Right lobe of liver (tissue), 6 donors: ENCODE data around the gene NHSL2. TPM values are rescaled to one million over a fixed set of nuclear protein-coding genes. Genes with fewer than 3 reads are reported as not detected.

ENCODE experiments used
- ATAC-seq, 4 donors: fragments of 200-7000 bp; cut with Tn5 transposase; one replicate each; pipeline ENCODE4 v1.9.1; 2020; ENCODE audit warnings: mild to moderate bottlenecking in 4 of 4, moderate library complexity in 4 of 4
- DNase-seq, 3 donors: peaks; one replicate each; pipeline ENCODE4 v3.0.0-alpha.2; 2020
- H3K27ac ChIP-seq, 3 donors: fragments of 200-600 bp; one replicate each; pipeline ENCODE4 v1.8.0; 2022
- H3K27me3 ChIP-seq, 2 donors: fragments of 200-600 bp; one replicate each; pipeline ENCODE4 v1.8.0; 2022
- H3K36me3 ChIP-seq, 4 donors: fragments of 200-600 bp; sonication (generic) in 1 of 4; one replicate each; pipeline versions ENCODE4 v1.5.1 to v1.8.0; 2017 to 2022; ENCODE audit warnings: control low read depth in 1 of 4
- H3K4me1 ChIP-seq, 4 donors: fragments of 200-600 bp; sonication (generic) in 1 of 4; one replicate each; pipeline versions ENCODE4 v1.5.1 to v1.8.0; 2017 to 2022; ENCODE audit warnings: control low read depth in 1 of 4
- H3K4me3 ChIP-seq, 3 donors: fragments of 200-600 bp; one replicate each; pipeline ENCODE4 v1.8.0; 2022
- H3K9me3 ChIP-seq, 4 donors: fragments of 200-600 bp; sonication (generic) in 1 of 4; one replicate each; pipeline versions ENCODE4 v1.5.1 to v1.8.0; 2017 to 2022; ENCODE audit warnings: control low read depth in 1 of 4
- CTCF ChIP-seq, 4 donors: fragments of 200-600 bp in 3 of 4; fragments of 450-650 bp in 1 of 4; IDR thresholded peaks; one replicate each; pipeline versions ENCODE4 v1.5.1 to v1.8.0; 2016 to 2022; ENCODE audit warnings: antibody characterized with exemption in 4 of 4, mild to moderate bottlenecking in 2 of 4
- POLR2A ChIP-seq: fragments of 450-650 bp; IDR thresholded peaks from one replicate; pipeline ENCODE4 v1.6.1; 2017; ENCODE audit warnings: antibody characterized with exemption, mild to moderate bottlenecking
- WGBS: methylation state at CpG from one replicate; pipeline ENCODE4 v1.1.6; 2018; ENCODE audit warnings: low coverage, low lambda C conversion rate; ENCODE audit not compliant: insufficient coverage; ENCODE audit errors: missing lambda C conversion rate; 5-methylcytosine and 5-hydroxymethylcytosine counted together
- intact Hi-C, 2 donors: fragments of 100-400 bp; cut with DNase I; formaldehyde crosslinking; loops; one replicate each; pipeline versions ENCODE4 v1.11.2 to v1.14.1; 2022
- total RNA-seq, 6 experiments: library from RNA; depleted of rRNA in 2 of 6; stranded (reverse); fragments of >200 nt in 2 of 6; fragmentation: NEBNext Ultra II Directional in 3 of 6; extraction: Animal tissue kit (Norgen Biotek cat#: 25700) in 3 of 6; gene quantifications; one replicate each; pipeline versions ENCODE4 v1.1.0 to v1.2.4, GENCODE V29; 2016 to 2023
- donor health status: DM: no; HTN: yes; CAD: no.
- donor health status: DM: no; HTN: no; CAD: no.
- donor health status: DM: no; HTN: no; CAD: no.
- donor health status: DM: no; HTN: yes; CAD: no.
- donor health status: DM: no; HTN: yes; CAD: no.

NHSL2 gene
- total RNA-seq, 6 experiments from 2014 or later = 0.81 to 2.1 (median 1.3) TPM

- Histone ChIP-seq H3K4me1 (peaks cover 0 to 22% (median 5%) of the 10 kb centered on the region in 4 donors), H3K27me3 (no peaks in the 10 kb centered on the region), H3K36me3 (no peaks in the 10 kb centered on the region), H3K4me3 (no peak overlapping the region), H3K9me3 (no peaks in the 10 kb centered on the region), H3K27ac (peak overlapping the region; percentile 3 to 88 (median 86))
- no CpG with 5 or more reads among the region's 1 CpG for WGBS
- intact Hi-C loops = no loop called here
- no peak for TF ChIP-seq CTCF (IDR thresholded peaks at IDR 0.05)
- TF ChIP-seq POLR2A = no peak
- DNase-seq (no peak), ATAC-seq (no peak)
These were observed 120.5 kb downstream of the NHSL2 start for GRCh38 chrX:72031118-72031517.

- no peak overlapping the region for H3K4me3 ChIP-seq
- peak overlapping the region in 2 of 3 donors; percentile 86 to 88 for H3K27ac ChIP-seq
- 65% methylated on average over 5 of the region's 5 CpGs for WGBS
- H3K36me3 ChIP-seq = no peaks in the 10 kb centered on the region
- no peak for TF ChIP-seq CTCF (IDR thresholded peaks at IDR 0.05)
- TF ChIP-seq POLR2A = no peak
- ATAC-seq = no peak
- no peaks in the 10 kb centered on the region for H3K27me3 ChIP-seq
- intact Hi-C loops = no loop called here
- H3K9me3 ChIP-seq = no peaks in the 10 kb centered on the region
- H3K4me1 ChIP-seq = peaks cover 0 to 22% (median 5%) of the 10 kb centered on the region in 4 donors
- DNase-seq = no peak
These were observed 121.0 kb downstream of the NHSL2 start for GRCh38 chrX:72031634-72032033.

GRCh38 chrX:72037601-72038000, 127.0 kb downstream of the NHSL2 start:
- ATAC-seq = no peak
- H3K9me3 ChIP-seq = no peaks in the 10 kb centered on the region
- no peak overlapping the region for H3K4me3 ChIP-seq
- no peak overlapping the region for H3K27ac ChIP-seq
- H3K27me3 ChIP-seq = no peaks in the 10 kb centered on the region
- H3K4me1 ChIP-seq = no peaks in the 10 kb centered on the region
- no peak for DNase-seq
- TF ChIP-seq CTCF (IDR thresholded peaks at IDR 0.05) (no peak), POLR2A (no peak)
- no peaks in the 10 kb centered on the region for H3K36me3 ChIP-seq
- WGBS = 38% methylated on average over 1 of the region's 2 CpGs
- intact Hi-C loops = no loop called here

GRCh38 chrX:72038016-72038415, 127.4 kb downstream of the NHSL2 start:
- no peaks in the 10 kb centered on the region for H3K36me3 ChIP-seq
- H3K4me1 ChIP-seq = no peaks in the 10 kb centered on the region
- intact Hi-C loops = no loop called here
- H3K4me3 ChIP-seq = no peak overlapping the region
- TF ChIP-seq CTCF (IDR thresholded peaks at IDR 0.05) (no peak), POLR2A (no peak)
- ATAC-seq (no peak), DNase-seq (no peak)
- no peaks in the 10 kb centered on the region for H3K27me3 ChIP-seq
- H3K9me3 ChIP-seq = no peaks in the 10 kb centered on the region
- WGBS = no CpG with 5 or more reads among the region's 4 CpGs
- H3K27ac ChIP-seq = no peak overlapping the region

- Histone ChIP-seq H3K36me3 (no peaks in the 10 kb centered on the region), H3K27ac (no peak overlapping the region), H3K27me3 (no peaks in the 10 kb centered on the region), H3K4me3 (no peak overlapping the region), H3K4me1 (no peaks in the 10 kb centered on the region), H3K9me3 (no peaks in the 10 kb centered on the region)
- no peak for DNase-seq
- WGBS = 91% methylated on average over 2 of the region's 2 CpGs
- no peak for ATAC-seq
- intact Hi-C loops = no loop called here
- no peak for TF ChIP-seq POLR2A
- TF ChIP-seq CTCF (IDR thresholded peaks at IDR 0.05) = no peak
These were observed 128.2 kb downstream of the NHSL2 start for GRCh38 chrX:72038868-72039267.
